Measurements from ENCODE around the gene RPL5.
"Not testable (repeated sequence)": the region's sequence is repeated elsewhere in the genome, so short reads cannot be mapped to it uniquely, and the experiment has no call there.

- TF ChIP-seq CTCF (conservative IDR thresholded peaks at IDR 0.05; ENCODE audit: low read depth, low read length), result 0 out of 2 replicates have a peak, but pooled peaks have one; percentile 9
- not testable (repeated sequence) for TF ChIP-seq EZH2 (IDR thresholded peaks at IDR 0.05; ENCODE audit: borderline replicate concordance, low read depth, low read length, poor library complexity, severe bottlenecking)
These were observed 48.3 kb upstream of the RPL5 start for GRCh38 chr1:92783550-92783949.

Measured in A673 (cell line).